KOPT-K1 (cell line): ENCODE results near the gene GBF1.

Source experiments
- H3K27ac ChIP-seq: fragments of 200-600 bp; sonication (generic); 2 replicates; pipeline ENCODE4 v1.5.1; 2016; ENCODE audit warnings: antibody characterized with exemption, mild to moderate bottlenecking, low read depth, low read length; ENCODE audit not compliant: poor library complexity, severe bottlenecking
- H3K36me3 ChIP-seq: fragments of 200-600 bp; sonication (generic); 2 replicates; pipeline ENCODE4 v1.5.1; 2017; ENCODE audit warnings: antibody characterized with exemption, mild to moderate bottlenecking, low read length, moderate library complexity; ENCODE audit not compliant: insufficient read depth
- H3K9me3 ChIP-seq: fragments of 200-600 bp; sonication (generic); 2 replicates; pipeline ENCODE4 v1.5.1; 2017; ENCODE audit warnings: antibody characterized with exemption, low read length, mild to moderate bottlenecking; ENCODE audit not compliant: insufficient read depth, poor library complexity, severe bottlenecking

GBF1 gene

GRCh38 chr10:102402512-102402896, 157.2 kb downstream of the GBF1 start:
- no peak overlapping the region for H3K27ac ChIP-seq
- H3K36me3 ChIP-seq: no peaks in the 10 kb centered on the region
- no peaks in the 10 kb centered on the region for H3K9me3 ChIP-seq

- H3K9me3 ChIP-seq: no peaks in the 10 kb centered on the region
- no peaks in the 10 kb centered on the region for H3K36me3 ChIP-seq
- H3K27ac ChIP-seq: no peak overlapping the region
These were observed 157.8 kb downstream of the GBF1 start for GRCh38 chr10:102403115-102403514.

GRCh38 chr10:102404361-102405107, 159.2 kb downstream of the GBF1 start:
- no peaks in the 10 kb centered on the region for H3K36me3 ChIP-seq
- H3K9me3 ChIP-seq: no peaks in the 10 kb centered on the region
- H3K27ac ChIP-seq: no peak overlapping the region

GRCh38 chr10:102405108-102405571, 159.8 kb downstream of the GBF1 start:
- Histone ChIP-seq H3K36me3 (no peaks in the 10 kb centered on the region), H3K27ac (no peak overlapping the region), H3K9me3 (no peaks in the 10 kb centered on the region)

GRCh38 chr10:102405632-102406031, 160.3 kb downstream of the GBF1 start:
- H3K9me3 ChIP-seq: no peaks in the 10 kb centered on the region
- H3K27ac ChIP-seq: no peak overlapping the region
- no peaks in the 10 kb centered on the region for H3K36me3 ChIP-seq

GRCh38 chr10:102406815-102407214, 161.5 kb downstream of the GBF1 start:
- H3K36me3 ChIP-seq: no peaks in the 10 kb centered on the region
- H3K27ac ChIP-seq: no peak overlapping the region
- no peaks in the 10 kb centered on the region for H3K9me3 ChIP-seq

- Histone ChIP-seq H3K9me3 (no peaks in the 10 kb centered on the region), H3K36me3 (no peaks in the 10 kb centered on the region)
These were observed 162.2 kb downstream of the GBF1 start for GRCh38 chr10:102407425-102408130.

GRCh38 chr10:102408131-102408727, 162.9 kb downstream of the GBF1 start:
- H3K27ac ChIP-seq: no peak overlapping the region
- H3K9me3 ChIP-seq: no peaks in the 10 kb centered on the region

More at GRCh38 chr10:102407425-102408130, 162.2 kb downstream of the GBF1 start:
- H3K27ac ChIP-seq: no peak overlapping the region

GRCh38 chr10:102408728-102409603, 163.6 kb downstream of the GBF1 start:
- Histone ChIP-seq H3K27ac (no peak overlapping the region), H3K9me3 (no peaks in the 10 kb centered on the region), H3K36me3 (no peaks in the 10 kb centered on the region)

More at GRCh38 chr10:102408131-102408727, 162.9 kb downstream of the GBF1 start:
- no peaks in the 10 kb centered on the region for H3K36me3 ChIP-seq

- Histone ChIP-seq H3K9me3 (no peaks in the 10 kb centered on the region), H3K27ac (no peak overlapping the region), H3K36me3 (no peaks in the 10 kb centered on the region)
These were observed 164.5 kb downstream of the GBF1 start for GRCh38 chr10:102409604-102410428.

- Histone ChIP-seq H3K27ac (no peak overlapping the region), H3K9me3 (no peaks in the 10 kb centered on the region), H3K36me3 (no peaks in the 10 kb centered on the region)
These were observed 165.2 kb downstream of the GBF1 start for GRCh38 chr10:102410429-102411073.

GRCh38 chr10:102411341-102412255, 166.3 kb downstream of the GBF1 start:
- Histone ChIP-seq H3K36me3 (no peaks in the 10 kb centered on the region), H3K27ac (no peak overlapping the region), H3K9me3 (no peaks in the 10 kb centered on the region)

GRCh38 chr10:102412293-102412692, 167.0 kb downstream of the GBF1 start:
- Histone ChIP-seq H3K36me3 (no peaks in the 10 kb centered on the region), H3K27ac (no peak overlapping the region), H3K9me3 (no peaks in the 10 kb centered on the region)
